ENCODE results near the gene UST.

The UST gene

DNA sequence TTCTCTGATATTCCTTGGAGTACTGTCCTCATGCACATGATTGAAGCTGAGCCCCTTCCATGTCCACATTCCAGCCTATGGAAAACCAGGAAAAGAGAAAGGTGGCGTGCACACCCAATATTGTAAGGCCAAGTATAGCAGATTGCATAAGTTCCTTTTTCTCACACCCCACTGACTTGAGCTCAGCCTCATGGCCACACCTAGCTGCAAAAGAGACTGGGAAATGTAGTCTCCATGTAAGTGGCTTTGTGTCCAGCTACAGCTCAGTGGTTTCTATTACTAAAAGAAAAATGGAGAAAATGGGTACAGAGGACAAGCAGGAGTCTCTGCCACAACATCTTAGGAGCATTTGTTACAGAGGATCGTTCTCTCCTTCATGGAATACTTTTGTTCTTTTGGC, 10.8 kb upstream of the UST start:
- TF ChIP-seq CTCF (IDR thresholded peaks at IDR 0.05; ENCODE audit: extremely low read depth, missing control alignments): no peak
- DNase-seq (ENCODE audit: low spot score): no peak

- DNase-seq (ENCODE audit: low spot score): no peak
- TF ChIP-seq CTCF (IDR thresholded peaks at IDR 0.05; ENCODE audit: extremely low read depth, missing control alignments): no peak
Measured at GRCh38 chr6:148736774-148737412, 9.9 kb upstream of the UST start.

DNA sequence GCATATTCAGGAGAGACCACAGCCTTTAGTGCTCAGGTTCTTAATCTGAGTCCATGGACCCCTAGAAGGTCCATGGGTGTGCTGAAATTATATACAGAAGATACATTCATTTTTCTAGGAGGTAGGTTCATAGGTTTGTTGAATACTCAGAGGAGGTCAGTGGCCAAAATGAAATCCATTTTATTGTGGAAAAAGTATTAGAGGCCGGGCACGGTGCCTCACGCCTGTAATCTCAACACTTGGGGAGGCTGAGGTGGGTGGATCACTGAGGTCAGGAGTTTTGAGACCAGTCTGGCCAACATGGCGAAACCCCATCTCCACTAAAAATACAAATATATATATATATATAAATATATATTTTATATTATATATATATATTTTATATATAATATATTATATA, 9.0 kb upstream of the UST start:
- no peak for TF ChIP-seq CTCF (IDR thresholded peaks at IDR 0.05; ENCODE audit: extremely low read depth, missing control alignments)
- no peak for DNase-seq (ENCODE audit: low spot score)

DNA sequence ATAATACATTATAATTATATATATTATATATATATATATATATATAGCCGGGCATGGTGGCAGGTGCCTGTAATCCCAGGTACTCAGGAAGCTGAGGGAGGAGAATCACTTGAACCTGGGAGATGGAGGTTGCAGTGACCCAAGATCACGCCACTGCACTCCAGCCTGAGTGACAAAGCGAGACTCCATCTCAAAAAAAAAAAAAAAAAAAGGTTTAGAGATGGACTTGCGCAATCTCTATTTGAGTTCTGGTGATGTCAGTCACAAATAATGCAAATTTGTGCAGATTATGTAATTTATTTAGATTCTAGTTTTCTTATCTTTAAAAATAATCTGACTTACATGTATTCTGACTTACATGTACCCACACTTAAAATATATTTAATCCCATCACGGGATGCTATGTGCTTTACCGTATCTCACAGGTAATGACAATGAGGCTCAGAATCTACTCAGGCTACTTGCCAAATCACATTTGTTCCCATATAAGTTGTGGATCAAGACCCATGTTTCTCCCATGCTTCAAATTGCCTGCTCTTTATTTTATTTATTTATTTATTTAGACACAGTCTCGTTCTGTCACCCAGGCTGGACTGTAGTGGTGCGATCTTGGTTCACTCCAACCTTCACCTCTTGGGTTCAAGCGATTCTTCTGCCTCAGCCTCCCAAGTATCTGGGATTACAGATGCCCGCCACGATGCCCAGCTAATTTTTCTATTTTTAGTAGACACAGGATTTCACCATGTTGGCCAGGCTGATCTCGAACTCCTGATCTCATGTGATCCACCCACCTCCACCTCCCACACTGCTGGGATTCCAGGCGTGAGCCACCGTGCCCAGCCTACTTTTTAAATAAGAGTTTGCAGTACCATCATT, 7.6 kb upstream of the UST start:
- TF ChIP-seq CTCF (IDR thresholded peaks at IDR 0.05; ENCODE audit: extremely low read depth, missing control alignments): no peak
- no peak for DNase-seq (ENCODE audit: low spot score)

GRCh38 chr6:148739822-148740128, 7.1 kb upstream of the UST start:
- no peak for DNase-seq (ENCODE audit: low spot score)
- no peak for TF ChIP-seq CTCF (IDR thresholded peaks at IDR 0.05; ENCODE audit: extremely low read depth, missing control alignments)

- no peak for TF ChIP-seq CTCF (IDR thresholded peaks at IDR 0.05; ENCODE audit: extremely low read depth, missing control alignments)
- DNase-seq (ENCODE audit: low spot score): no peak
Measured at GRCh38 chr6:148743476-148743875, 3.4 kb upstream of the UST start.

DNA sequence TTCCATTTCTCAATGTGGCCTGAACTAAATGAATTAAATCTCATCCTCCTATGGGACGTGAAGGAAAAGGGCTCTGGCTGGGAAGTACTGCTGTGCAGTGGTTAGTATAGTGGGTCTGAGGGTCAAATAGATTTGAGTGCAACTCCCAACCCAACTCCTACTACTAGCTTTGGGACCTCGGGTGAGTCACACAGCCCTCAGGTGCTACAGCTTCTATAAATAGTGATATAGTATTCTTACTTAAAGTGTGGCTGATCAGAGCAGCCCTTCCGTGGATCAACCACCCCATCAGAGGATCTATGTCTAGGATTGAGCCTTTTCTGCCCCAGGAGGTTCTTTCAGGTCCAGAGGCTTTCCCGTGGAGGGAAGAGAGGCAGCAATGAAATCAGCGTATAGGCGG, 904 bp upstream of the UST start:
- no peak for DNase-seq (ENCODE audit: low spot score)

More for the DNA sequence above, 904 bp upstream of the UST start:
- TF ChIP-seq CTCF (IDR thresholded peaks at IDR 0.05; ENCODE audit: extremely low read depth, missing control alignments): no peak

Data from GM20000 (cell line).